ENCODE data around the gene TGFBI. TPM values are rescaled to one million over a fixed set of nuclear protein-coding genes. Genes with fewer than 3 reads are reported as not detected.

TGFBI gene
- total RNA-seq, 1 donor from 2014 or later: 9.5 TPM

GRCh38 chr5:136063778-136064465 is 35.1 kb downstream of the TGFBI start:
- Histone ChIP-seq H3K79me2 (ENCODE audit: low read depth) (no peaks in the 10 kb centered on the region), H2AFZ (replicated peaks) (no peak overlapping the region), H3K4me3 (no peak overlapping the region), H3K4me2 (no peak overlapping the region), H3K36me3 (no peaks in the 10 kb centered on the region), H3K27ac (no peak overlapping the region), H4K20me1 (ENCODE audit: low read depth) (no peaks in the 10 kb centered on the region), H3K27me3 (no peaks in the 10 kb centered on the region), H3K9me3 (ENCODE audit: low read depth) (no peaks in the 10 kb centered on the region), H3K4me1 (no peaks in the 10 kb centered on the region), H3F3A (ENCODE audit: low read depth) (no peaks in the 10 kb centered on the region), H3K9ac (no peak overlapping the region)
- Mint-ChIP-seq H3K27me3 (ENCODE audit: insufficient read depth, low read depth) (peaks cover under 1% of the 10 kb centered on the region), H3K9me3 (no peaks in the 10 kb centered on the region), H3K4me1 (peaks cover 3% of the 10 kb centered on the region), H3K27ac (no peak overlapping the region), H3K4me3 (no peak overlapping the region), H3K36me3 (no peaks in the 10 kb centered on the region)
- DNase-seq (ENCODE audit: low spot score): no peak
- TF ChIP-seq EZH2 (IDR thresholded peaks at IDR 0.05) (no peak), EZH2phosphoT487 (IDR thresholded peaks at IDR 0.05) (no peak), CTCF (IDR thresholded peaks at IDR 0.05) (no peak)

- Histone ChIP-seq H3K27me3 (no peaks in the 10 kb centered on the region), H3K9me3 (ENCODE audit: low read depth) (no peaks in the 10 kb centered on the region), H3F3A (ENCODE audit: low read depth) (no peaks in the 10 kb centered on the region), H3K9ac (no peak overlapping the region), H3K4me2 (no peak overlapping the region), H3K27ac (no peak overlapping the region), H3K4me1 (no peaks in the 10 kb centered on the region), H3K4me3 (no peak overlapping the region), H3K79me2 (ENCODE audit: low read depth) (no peaks in the 10 kb centered on the region), H3K36me3 (no peaks in the 10 kb centered on the region), H2AFZ (replicated peaks) (no peak overlapping the region), H4K20me1 (ENCODE audit: low read depth) (no peaks in the 10 kb centered on the region)
- peak; percentile 9 for DNase-seq (ENCODE audit: low spot score)
- H3K36me3 Mint-ChIP-seq: no peaks in the 10 kb centered on the region
- H3K27ac Mint-ChIP-seq: no peak overlapping the region
- H3K4me1 Mint-ChIP-seq: no peaks in the 10 kb centered on the region
- TF ChIP-seq CTCF (IDR thresholded peaks at IDR 0.05): peak; percentile 22
- no peak for TF ChIP-seq EZH2phosphoT487 (IDR thresholded peaks at IDR 0.05)
- no peak overlapping the region for H3K4me3 Mint-ChIP-seq
- no peaks in the 10 kb centered on the region for H3K27me3 Mint-ChIP-seq (ENCODE audit: insufficient read depth, low read depth)
- H3K9me3 Mint-ChIP-seq: peaks cover 3% of the 10 kb centered on the region
Observed at GRCh38 chr5:136064510-136064909, 35.7 kb downstream of the TGFBI start.

GRCh38 chr5:136065588-136065987 is 36.8 kb downstream of the TGFBI start:
- Histone ChIP-seq H3K27ac (no peak overlapping the region), H2AFZ (replicated peaks) (no peak overlapping the region), H3K4me2 (no peak overlapping the region), H3K36me3 (no peaks in the 10 kb centered on the region), H3K4me3 (no peak overlapping the region), H3K79me2 (ENCODE audit: low read depth) (no peaks in the 10 kb centered on the region), H3F3A (ENCODE audit: low read depth) (no peaks in the 10 kb centered on the region), H4K20me1 (ENCODE audit: low read depth) (no peaks in the 10 kb centered on the region), H3K9me3 (ENCODE audit: low read depth) (no peaks in the 10 kb centered on the region), H3K4me1 (no peaks in the 10 kb centered on the region), H3K27me3 (no peaks in the 10 kb centered on the region), H3K9ac (no peak overlapping the region)
- Mint-ChIP-seq H3K27ac (no peak overlapping the region), H3K9me3 (peaks cover 8% of the 10 kb centered on the region), H3K4me1 (no peaks in the 10 kb centered on the region), H3K36me3 (no peaks in the 10 kb centered on the region), H3K4me3 (no peak overlapping the region), H3K27me3 (ENCODE audit: insufficient read depth, low read depth) (no peaks in the 10 kb centered on the region)
- TF ChIP-seq CTCF (IDR thresholded peaks at IDR 0.05) (no peak), EZH2phosphoT487 (IDR thresholded peaks at IDR 0.05) (no peak), EZH2 (IDR thresholded peaks at IDR 0.05) (no peak)
- DNase-seq (ENCODE audit: low spot score): no peak
